Thyroid gland (tissue), 4 donors: ENCODE data around the gene RAPH1. TPM values are rescaled to one million over a fixed set of nuclear protein-coding genes. Genes with fewer than 3 reads are reported as not detected.
"Not testable (repeated sequence)": the region's sequence is repeated elsewhere in the genome, so short reads cannot be mapped to it uniquely, and the experiment has no call there.

ENCODE experiments used
- DNase-seq, 2 donors: peaks; one replicate each; pipeline ENCODE4 v3.0.0-alpha.2; 2019
- H3K27ac ChIP-seq, 3 donors: fragments of 200-600 bp; sonication (generic); 1 replicate in 2 of 3; 2 replicates in 1 of 3; pipeline ENCODE4 v1.5.1; 2016 to 2019; ENCODE audit warnings: mild to moderate bottlenecking in 1 of 3, moderate library complexity in 1 of 3
- H3K27me3 ChIP-seq: fragments of 200-600 bp; sonication (generic); one replicate; pipeline ENCODE4 v1.5.1; 2019
- H3K36me3 ChIP-seq, 2 donors: fragments of 200-600 bp; sonication (generic); one replicate each; pipeline ENCODE4 v1.5.1; 2016 to 2019
- H3K4me1 ChIP-seq, 2 donors: fragments of 200-600 bp; sonication (generic); one replicate each; pipeline ENCODE4 v1.5.1; 2017 to 2019
- H3K4me3 ChIP-seq, 3 donors: fragments of 200-600 bp; sonication (generic); replicated peaks in 1 of 3; 1 replicate in 2 of 3; 2 replicates in 1 of 3; pipeline ENCODE4 v1.5.1; 2016; ENCODE audit warnings: mild to moderate bottlenecking in 1 of 3
- H3K9me3 ChIP-seq: fragments of 200-600 bp; sonication (generic); one replicate; pipeline ENCODE4 v1.5.1; 2017
- CTCF ChIP-seq, 6 experiments: fragments of 200-600 bp in 3 of 6; fragments of 450-650 bp in 3 of 6; sonication (generic) in 3 of 6; IDR thresholded peaks; one replicate each; pipeline ENCODE4 v1.5.1; 2016 to 2019; ENCODE audit warnings: antibody characterized with exemption in 6 of 6, mild to moderate bottlenecking in 2 of 6, inconsistent platforms in 1 of 6, moderate library complexity in 1 of 6
- POLR2A ChIP-seq, 2 donors: fragments of 450-650 bp; IDR thresholded peaks; one replicate each; pipeline ENCODE4 v1.6.1; 2017; ENCODE audit warnings: antibody characterized with exemption in 2 of 2, mild to moderate bottlenecking in 2 of 2, moderate library complexity in 1 of 2
- WGBS, 2 donors: methylation state at CpG; one replicate each; pipeline ENCODE4 v1.1.5; 2017; 5-methylcytosine and 5-hydroxymethylcytosine counted together
- intact Hi-C: fragments of 100-400 bp; cut with DNase I; formaldehyde crosslinking; loops from one replicate; pipeline ENCODE4 v1.15.1; 2023
- total RNA-seq, 4 donors: library from RNA; depleted of rRNA; stranded (reverse); fragments of >200 nt; gene quantifications; one replicate each; pipeline ENCODE4 v1.2.3, GENCODE V29; 2016

Gene RAPH1
- total RNA-seq, 4 donors from 2014 or later: 67.3 to 187 (median 99.4) TPM

- TF ChIP-seq POLR2A (IDR thresholded peaks at IDR 0.05) (no peak), CTCF (IDR thresholded peaks at IDR 0.05) (no peak)
- Histone ChIP-seq H3K36me3 (no peaks in the 10 kb centered on the region), H3K27me3 (no peaks in the 10 kb centered on the region), H3K9me3 (no peaks in the 10 kb centered on the region), H3K4me1 (peaks cover under 1 to 10% of the 10 kb centered on the region in 2 donors), H3K27ac (no peak overlapping the region), H3K4me3 (no peak overlapping the region)
- intact Hi-C loops: no loop called here
- DNase-seq: no peak
Measured at GRCh38 chr2:203548887-203549286, 13.8 kb upstream of the RAPH1 start.

- Histone ChIP-seq H3K4me3 (no peak overlapping the region), H3K9me3 (no peaks in the 10 kb centered on the region), H3K27ac (no peak overlapping the region), H3K27me3 (no peaks in the 10 kb centered on the region), H3K4me1 (peaks cover 7 to 14% of the 10 kb centered on the region in 2 donors), H3K36me3 (no peaks in the 10 kb centered on the region)
- intact Hi-C loops: no loop called here
- DNase-seq: no peak
- TF ChIP-seq POLR2A (IDR thresholded peaks at IDR 0.05) (no peak), CTCF (IDR thresholded peaks at IDR 0.05) (no peak)
- 76 to 96% methylated on average over 1 of the region's 1 CpG for WGBS, 2 donors
Measured at GRCh38 chr2:203547356-203547755, 12.3 kb upstream of the RAPH1 start.

- Histone ChIP-seq H3K4me1 (peaks cover 7 to 14% of the 10 kb centered on the region in 2 donors), H3K27me3 (no peaks in the 10 kb centered on the region), H3K36me3 (no peaks in the 10 kb centered on the region), H3K27ac (peak overlapping the region in 2 of 3 donors; percentile 35 to 64), H3K9me3 (no peaks in the 10 kb centered on the region), H3K4me3 (no peak overlapping the region)
- intact Hi-C loops: no loop called here
- TF ChIP-seq CTCF (IDR thresholded peaks at IDR 0.05): no peak
- 33 to 42% methylated on average over 4 of the region's 4 CpGs for WGBS, 2 donors
- no peak for DNase-seq
Measured at GRCh38 chr2:203544402-203544801, 9.3 kb upstream of the RAPH1 start.

GRCh38 chr2:203543898-203544328 lies 8.8 kb upstream of the RAPH1 start:
- Histone ChIP-seq H3K9me3 (no peaks in the 10 kb centered on the region), H3K4me3 (no peak overlapping the region), H3K27me3 (no peaks in the 10 kb centered on the region), H3K36me3 (no peaks in the 10 kb centered on the region), H3K4me1 (peaks cover 7 to 14% of the 10 kb centered on the region in 2 donors), H3K27ac (peak overlapping the region in 2 of 3 donors; percentile 35 to 64)
- DNase-seq: peak in 1 of 2 donors; percentile 10
- intact Hi-C loops: no loop called here
- TF ChIP-seq CTCF (IDR thresholded peaks at IDR 0.05) (no peak), POLR2A (IDR thresholded peaks at IDR 0.05) (no peak)
- WGBS, 2 donors: 71 to 73% methylated on average over 8 of the region's 8 CpGs

- DNase-seq, H3K27me3 ChIP-seq, H3K9me3 ChIP-seq, H3K4me3 ChIP-seq, H3K27ac ChIP-seq, intact Hi-C loops, H3K36me3 ChIP-seq: not testable (repeated sequence)
- peaks cover 11 to 19% of the 10 kb centered on the region in 2 donors for H3K4me1 ChIP-seq
- 83 to 84% methylated on average over 3 of the region's 3 CpGs for WGBS, 2 donors
Measured at GRCh38 chr2:203540598-203540997, 5.5 kb upstream of the RAPH1 start.

GRCh38 chr2:203538237-203538636 lies 3.1 kb upstream of the RAPH1 start:
- intact Hi-C loops, H3K9me3 ChIP-seq, H3K27ac ChIP-seq, H3K36me3 ChIP-seq, H3K4me1 ChIP-seq, H3K27me3 ChIP-seq, DNase-seq, H3K4me3 ChIP-seq: not testable (repeated sequence)
- 89 to 96% methylated on average over 4 of the region's 4 CpGs for WGBS, 2 donors

GRCh38 chr2:203536586-203536951 lies 1.5 kb upstream of the RAPH1 start:
- WGBS, 2 donors: 100% methylated on average over 2 of the region's 2 CpGs
- intact Hi-C loops: not testable (repeated sequence)
- peak overlapping the region; percentile 88 to 93 (median 89) for H3K27ac ChIP-seq

More at GRCh38 chr2:203536586-203536951, 1.5 kb upstream of the RAPH1 start:
- not testable (repeated sequence) for H3K4me3 ChIP-seq, H3K36me3 ChIP-seq, H3K27me3 ChIP-seq, DNase-seq, H3K9me3 ChIP-seq
- peaks cover 15% of the 10 kb centered on the region in 2 donors for H3K4me1 ChIP-seq
